Naive thymus-derived CD4-positive, alpha-beta T cell (primary cell): ENCODE measurements around the gene ATAD5. TPM values are rescaled to one million over a fixed set of nuclear protein-coding genes. Genes with fewer than 3 reads are reported as not detected.

Source experiments
- ATAC-seq: fragments of 150-1000 bp; cut with Tn5 transposase; 2 replicates; pipeline ENCODE4 v1.10.0; 2021; ENCODE audit warnings: mild to moderate bottlenecking, moderate library complexity
- CTCF ChIA-PET: fragments of 350-600 bp; sonication (Branson Sonifier 250); formaldehyde crosslinking; loops from one replicate; lab custom pipeline; 2021; ENCODE audit warnings: antibody characterized with exemption; lab: Charles Lee
- POLR2A ChIA-PET: fragments of 350-600 bp; sonication (Branson Sonifier 250); formaldehyde crosslinking; loops from one replicate; lab custom pipeline; 2021; ENCODE audit warnings: antibody characterized with exemption, inconsistent platforms; lab: Charles Lee
- DNase-seq, 9 donors: peaks; one replicate each; pipeline versions ENCODE4 v3.0.0 to v3.0.0-alpha.2; 2020 to 2022; ENCODE audit warnings: mixed read lengths in 1 of 9
- H3K27ac ChIP-seq: one replicate; pipeline ENCODE4 v1.7.0; 2013; ENCODE audit warnings: mild to moderate bottlenecking, low read depth, low read length, moderate library complexity
- H3K27me3 ChIP-seq, 2 donors: one replicate each; pipeline ENCODE4 v1.7.0; 2013; ENCODE audit warnings: low read length in 2 of 2, mild to moderate bottlenecking in 2 of 2, moderate library complexity in 2 of 2; ENCODE audit not compliant: control insufficient read depth in 2 of 2, insufficient read depth in 2 of 2
- H3K36me3 ChIP-seq, 3 experiments: 1 replicate in 2 of 3; 2 replicates in 1 of 3; pipeline ENCODE4 v1.7.0; 2013; ENCODE audit warnings: low read length in 3 of 3, mild to moderate bottlenecking in 3 of 3, moderate library complexity in 1 of 3; ENCODE audit not compliant: insufficient read depth in 3 of 3, control insufficient read depth in 2 of 3
- H3K4me1 ChIP-seq, 2 donors: one replicate each; pipeline ENCODE4 v1.7.0; 2013; ENCODE audit warnings: low read length in 2 of 2, mild to moderate bottlenecking in 2 of 2, moderate library complexity in 1 of 2; ENCODE audit not compliant: control insufficient read depth in 2 of 2, insufficient read depth in 2 of 2
- H3K4me3 ChIP-seq: 2 replicates; pipeline ENCODE4 v1.7.0; 2013; ENCODE audit warnings: mild to moderate bottlenecking, low read length
- H3K9me3 ChIP-seq, 3 experiments: 1 replicate in 2 of 3; 2 replicates in 1 of 3; pipeline ENCODE4 v1.7.0; 2013; ENCODE audit warnings: low read length in 3 of 3; ENCODE audit not compliant: control insufficient read depth in 2 of 3
- H3K27ac Mint-ChIP-seq, 9 donors: one replicate each; pipeline ENCODE4 v1.8.0; 2020 to 2022; ENCODE audit warnings: mixed read lengths in 9 of 9, mild to moderate bottlenecking in 8 of 9, moderate library complexity in 5 of 9, inconsistent platforms in 2 of 9
- H3K27me3 Mint-ChIP-seq, 5 donors: one replicate each; pipeline ENCODE4 v1.8.0; 2021 to 2022; ENCODE audit warnings: mixed read lengths in 5 of 5, mild to moderate bottlenecking in 1 of 5
- H3K36me3 Mint-ChIP-seq, 5 donors: one replicate each; pipeline ENCODE4 v1.8.0; 2020 to 2022; ENCODE audit warnings: mixed read lengths in 5 of 5, mild to moderate bottlenecking in 3 of 5, inconsistent platforms in 1 of 5
- H3K4me1 Mint-ChIP-seq, 7 donors: one replicate each; pipeline ENCODE4 v1.8.0; 2020 to 2022; ENCODE audit warnings: mixed read lengths in 7 of 7, mild to moderate bottlenecking in 3 of 7, inconsistent platforms in 1 of 7
- H3K4me3 Mint-ChIP-seq, 10 donors: one replicate each; pipeline ENCODE4 v1.8.0; 2020 to 2022; ENCODE audit warnings: mild to moderate bottlenecking in 10 of 10, mixed read lengths in 10 of 10, moderate library complexity in 6 of 10, inconsistent platforms in 2 of 10
- H3K9me3 Mint-ChIP-seq, 11 donors: one replicate each; pipeline ENCODE4 v1.8.0; 2020 to 2022; ENCODE audit warnings: mixed read lengths in 11 of 11, mild to moderate bottlenecking in 4 of 11, inconsistent platforms in 1 of 11, moderate library complexity in 1 of 11
- intact Hi-C, 2 donors: fragments of 100-400 bp; cut with micrococcal nuclease; formaldehyde crosslinking; loops; one replicate each; pipeline ENCODE4 v1.15.1; 2023
- polyA plus RNA-seq, 2 donors: library from polyadenylated mRNA; unstranded; fragments of 300-500 nt; fragmentation: Illumina TruSeq; gene quantifications; one replicate each; pipeline ENCODE4 v1.2.3, GENCODE V29; 2021
- total RNA-seq, 6 experiments: library from RNA in 5 of 6; stranded (reverse) in 5 of 6; gene quantifications; 1 replicate in 5 of 6; 2 replicates in 1 of 6; pipeline ENCODE4 v1.2.3 and lab custom pipeline; 2021 to 2026

Gene ATAD5
- 10 to 100 TPM in 1 of 5 experiments, 1 to 10 TPM in 4; 3.5 to 22.1 (median 5.0) TPM for total RNA-seq
- 1 to 10 TPM; 1.3 to 1.5 TPM for polyA plus RNA-seq
- 19.1 reads per million, percentile 49 among the genes with 10 or more reads in this experiment for total RNA-seq (lab: John Stamatoyannopoulos, UW)

GRCh38 chr17:30831663-30832437 lies at the start of gene ATAD5:
TSS of gene ATAD5 (plus strand) at chr17:30831966. CDS start at chr17:30832348, 382 bp downstream.
- Histone ChIP-seq H3K27ac (peak within 1 kb of the TSS; percentile 75), H3K4me1 (peaks cover 12 to 17% of the 10 kb centered on the region in 2 donors), H3K9me3 (no peaks in the 10 kb centered on the region), H3K4me3 (peak within 1 kb of the TSS; percentile 81), H3K36me3 (peaks cover 0 to 4% (median 0%) of the 10 kb centered on the region in 3 experiments), H3K27me3 (no peaks in the 10 kb centered on the region)
- H3K9me3 Mint-ChIP-seq, result peaks cover 0 to 2% (median 0%) of the 10 kb centered on the region in 11 donors
- H3K36me3 Mint-ChIP-seq, result peaks cover 0 to 9% (median 0%) of the 10 kb centered on the region in 5 donors
- ATAC-seq (peak; percentile 99), DNase-seq (peak; percentile 73 to 90 (median 87))
- peaks cover 14 to 40% (median 26%) of the 10 kb centered on the region in 7 donors for H3K4me1 Mint-ChIP-seq
- intact Hi-C loops, result loop anchor here (1.0 to 5.0 kb wide), 3 partner anchors 8 to 231 kb away; partner anchors contain the start of genes CRLF3 (in 1 of the 2) and TEFM (in 1 of the 2)
- POLR2A ChIA-PET, result interaction anchor here (0.9 to 1.9 kb wide), 4 partner anchors 10 to 42 kb away, joined by 3 to 6 read pairs (median 4); no protein-coding TSS in a partner anchor
- H3K27ac Mint-ChIP-seq, result peak within 1 kb of the TSS; percentile 83 to 98 (median 92)
- CTCF ChIA-PET, result interaction anchor here (0.5 to 1.7 kb wide), 2 partner anchors 27 to 98 kb away, joined by 5 read pairs; no protein-coding TSS in a partner anchor
- no peaks in the 10 kb centered on the region for H3K27me3 Mint-ChIP-seq
- H3K4me3 Mint-ChIP-seq, result peak within 1 kb of the TSS; percentile 92 to 100 (median 96)

- Mint-ChIP-seq H3K27me3 (no peaks in the 10 kb centered on the region), H3K4me3 (no peak overlapping the region), H3K9me3 (no peaks in the 10 kb centered on the region), H3K4me1 (peaks cover 0 to 14% (median 10%) of the 10 kb centered on the region in 7 donors), H3K36me3 (peaks cover 0 to 26% (median 17%) of the 10 kb centered on the region in 5 donors), H3K27ac (peak overlapping the region in 8 of 9 donors; percentile 2 to 75 (median 36))
- Histone ChIP-seq H3K27ac (no peak overlapping the region), H3K27me3 (no peaks in the 10 kb centered on the region), H3K4me3 (no peak overlapping the region), H3K4me1 (peaks cover 0 to 4% of the 10 kb centered on the region in 2 donors), H3K36me3 (peaks cover 8 to 55% (median 11%) of the 10 kb centered on the region in 3 experiments), H3K9me3 (no peaks in the 10 kb centered on the region)
- POLR2A ChIA-PET, result no interaction called here
- CTCF ChIA-PET, result no interaction called here
- intact Hi-C loops, result no loop called here
- no peak for DNase-seq
- no peak for ATAC-seq
Measured at GRCh38 chr17:30782206-30782605, 49.6 kb upstream of the ATAD5 start.

GRCh38 chr17:30788918-30789317 lies 42.8 kb upstream of the ATAD5 start:
- peaks cover 0 to 1% (median 0%) of the 10 kb centered on the region in 11 donors for H3K9me3 Mint-ChIP-seq
- peak overlapping the region in 6 of 9 donors; percentile 10 to 84 (median 72) for H3K27ac Mint-ChIP-seq
- ATAC-seq (no peak), DNase-seq (no peak)
- peaks cover 15 to 95% (median 27%) of the 10 kb centered on the region in 3 experiments for H3K36me3 ChIP-seq
- peaks cover 7 to 19% (median 13%) of the 10 kb centered on the region in 7 donors for H3K4me1 Mint-ChIP-seq
- no peaks in the 10 kb centered on the region for H3K4me1 ChIP-seq
- POLR2A ChIA-PET, result interaction anchor here (0.7 kb wide), 1 partner anchor 42 kb away, joined by 3 read pairs; no protein-coding TSS in a partner anchor
- peaks cover 2 to 43% (median 28%) of the 10 kb centered on the region in 5 donors for H3K36me3 Mint-ChIP-seq
- H3K4me3 ChIP-seq, result no peak overlapping the region
- intact Hi-C loops, result loop anchor here in 1 of 2 donors (5.0 kb wide), 1 partner anchor 33 kb away; the partner anchor contains the start of gene CRLF3
- CTCF ChIA-PET, result interaction anchor here (0.8 kb wide), 1 partner anchor 14 kb away, joined by 3 read pairs; no protein-coding TSS in a partner anchor
- no peak overlapping the region for H3K4me3 Mint-ChIP-seq
- no peak overlapping the region for H3K27ac ChIP-seq
- no peaks in the 10 kb centered on the region for H3K27me3 Mint-ChIP-seq
- H3K9me3 ChIP-seq, result no peaks in the 10 kb centered on the region
- no peaks in the 10 kb centered on the region for H3K27me3 ChIP-seq

GRCh38 chr17:30790279-30790678 lies 41.5 kb upstream of the ATAD5 start:
- no peak overlapping the region for H3K27ac ChIP-seq
- H3K9me3 ChIP-seq, result no peaks in the 10 kb centered on the region
- ChIA-PET CTCF (no interaction called here), POLR2A (interaction anchor here (1.1 kb wide), 2 partner anchors 20 to 34 kb away, joined by 3 read pairs; partner anchors contain the start of gene CRLF3)
- DNase-seq, result no peak
- H3K4me1 ChIP-seq, result no peaks in the 10 kb centered on the region
- H3K36me3 ChIP-seq, result peaks cover 17 to 95% (median 29%) of the 10 kb centered on the region in 3 experiments
- peaks cover 8 to 43% (median 31%) of the 10 kb centered on the region in 5 donors for H3K36me3 Mint-ChIP-seq
- intact Hi-C loops, result no loop called here
- peak overlapping the region; percentile 67 to 91 (median 84) for H3K27ac Mint-ChIP-seq
- no peak for ATAC-seq
- peak overlapping the region in 3 of 10 donors; percentile 7 to 46 (median 10) for H3K4me3 Mint-ChIP-seq
- no peak overlapping the region for H3K4me3 ChIP-seq
- no peaks in the 10 kb centered on the region for H3K27me3 ChIP-seq
- H3K27me3 Mint-ChIP-seq, result no peaks in the 10 kb centered on the region
- peaks cover 7 to 20% (median 12%) of the 10 kb centered on the region in 7 donors for H3K4me1 Mint-ChIP-seq
- H3K9me3 Mint-ChIP-seq, result peaks cover 0 to 1% (median 0%) of the 10 kb centered on the region in 11 donors

GRCh38 chr17:30793282-30793977 lies 38.3 kb upstream of the ATAD5 start:
- intact Hi-C loops, result no loop called here
- H3K36me3 ChIP-seq, result peaks cover 11 to 92% (median 30%) of the 10 kb centered on the region in 3 experiments
- DNase-seq, result no peak

GRCh38 chr17:30794372-30794771 lies 37.4 kb upstream of the ATAD5 start:
- CTCF ChIA-PET, result no interaction called here
- ATAC-seq (no peak), DNase-seq (no peak)
- intact Hi-C loops, result no loop called here
- Histone ChIP-seq H3K36me3 (peaks cover 11 to 90% (median 24%) of the 10 kb centered on the region in 3 experiments), H3K9me3 (no peaks in the 10 kb centered on the region), H3K27ac (no peak overlapping the region), H3K4me1 (no peaks in the 10 kb centered on the region), H3K4me3 (no peak overlapping the region), H3K27me3 (no peaks in the 10 kb centered on the region)
- Mint-ChIP-seq H3K4me1 (peaks cover 7 to 25% (median 20%) of the 10 kb centered on the region in 7 donors), H3K4me3 (no peak overlapping the region), H3K9me3 (no peaks in the 10 kb centered on the region), H3K27ac (peak overlapping the region in 8 of 9 donors; percentile 5 to 63 (median 35)), H3K36me3 (peaks cover 12 to 41% (median 32%) of the 10 kb centered on the region in 5 donors), H3K27me3 (no peaks in the 10 kb centered on the region)
- POLR2A ChIA-PET, result no interaction called here

More at GRCh38 chr17:30793282-30793977, 38.3 kb upstream of the ATAD5 start:
- POLR2A ChIA-PET, result interaction anchor here (0.6 kb wide), 1 partner anchor 558 kb away, joined by 6 read pairs; no protein-coding TSS in a partner anchor
- no peak for ATAC-seq
- Histone ChIP-seq H3K27me3 (no peaks in the 10 kb centered on the region), H3K27ac (no peak overlapping the region), H3K9me3 (no peaks in the 10 kb centered on the region), H3K4me1 (no peaks in the 10 kb centered on the region), H3K4me3 (no peak overlapping the region)
- peaks cover 12 to 47% (median 37%) of the 10 kb centered on the region in 5 donors for H3K36me3 Mint-ChIP-seq
- no peak overlapping the region for H3K4me3 Mint-ChIP-seq
- CTCF ChIA-PET, result no interaction called here
- H3K4me1 Mint-ChIP-seq, result peaks cover 7 to 28% (median 20%) of the 10 kb centered on the region in 7 donors
- H3K9me3 Mint-ChIP-seq, result no peaks in the 10 kb centered on the region
- peak overlapping the region in 5 of 9 donors; percentile 34 to 62 (median 47) for H3K27ac Mint-ChIP-seq
- no peaks in the 10 kb centered on the region for H3K27me3 Mint-ChIP-seq
